Stimulated activated CD8-positive, alpha-beta memory T cell treated with anti-CD3 and anti-CD28 coated beads, Interleukin-7, amount 100 ng/mL, for 24 hours (primary cell): ENCODE results near the gene TRAPPC12.

ENCODE experiments used
- DNase-seq: peaks from one replicate; pipeline ENCODE4 v3.0.0-alpha.2; 2020; ENCODE audit warnings: low read depth

Gene TRAPPC12

GRCh38 chr2:3468296-3468988, 88.9 kb downstream of the TRAPPC12 start:
- DNase-seq, result no peak

DNA sequence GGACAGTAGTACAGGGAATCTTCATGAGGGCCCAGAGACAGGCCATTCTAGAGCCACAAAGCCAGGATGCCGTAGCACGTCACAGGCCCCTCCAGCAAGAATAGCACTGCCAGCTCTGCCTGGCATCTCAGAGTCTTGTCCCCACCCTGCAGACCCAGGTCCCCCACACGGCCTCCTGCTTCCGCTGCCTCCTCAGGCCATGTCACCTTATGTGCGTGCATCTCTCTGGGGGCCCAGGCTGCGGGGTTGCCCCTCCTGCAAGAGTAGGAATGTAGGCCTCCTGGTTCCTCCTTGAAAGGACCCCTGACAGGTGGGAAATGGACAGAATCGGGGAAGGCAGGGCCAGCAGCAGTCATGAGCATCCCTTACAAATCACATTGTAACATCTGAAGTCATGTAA, 90.0 kb downstream of the TRAPPC12 start:
- DNase-seq, result no peak

GRCh38 chr2:3470166-3470651, 90.7 kb downstream of the TRAPPC12 start:
- DNase-seq, result no peak

GRCh38 chr2:3470856-3471737, 91.6 kb downstream of the TRAPPC12 start:
- DNase-seq, result no peak

- no peak for DNase-seq
Measured at GRCh38 chr2:3472296-3472695, 92.8 kb downstream of the TRAPPC12 start.

GRCh38 chr2:3472966-3473365, 93.5 kb downstream of the TRAPPC12 start:
- no peak for DNase-seq

GRCh38 chr2:3475771-3476170, 96.3 kb downstream of the TRAPPC12 start:
- no peak for DNase-seq

DNA sequence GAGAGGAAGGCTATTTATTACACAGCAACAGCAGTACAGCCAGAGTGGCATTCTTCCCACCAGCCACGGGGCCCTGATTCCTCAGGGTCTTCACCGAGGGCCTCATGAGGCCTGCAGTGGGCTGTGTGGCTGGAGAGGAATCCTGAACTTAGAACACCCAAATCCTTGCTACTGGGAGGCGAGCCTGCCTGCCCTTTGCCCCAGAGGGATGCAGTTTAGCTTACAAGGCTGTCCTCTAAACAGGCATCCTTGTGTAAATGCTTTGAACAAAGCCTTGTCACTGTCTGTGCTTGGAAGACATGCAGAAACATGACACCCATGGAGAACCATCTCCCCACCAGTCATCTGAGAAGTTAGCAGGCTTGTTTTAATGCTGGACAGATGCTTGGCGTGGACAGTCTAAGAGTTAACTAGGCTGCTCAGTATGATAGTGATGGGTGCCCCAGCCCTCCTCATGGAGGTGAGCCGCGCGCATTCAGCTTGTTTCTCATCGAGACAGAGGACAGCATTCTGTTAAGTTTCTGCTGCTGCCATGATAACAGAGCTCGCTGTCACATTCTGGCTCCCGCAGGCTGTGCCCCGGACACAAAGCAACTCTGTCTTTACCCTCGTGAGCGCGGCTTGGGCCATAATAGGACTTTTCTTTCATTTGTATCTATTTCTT, 97.0 kb downstream of the TRAPPC12 start:
- no peak for DNase-seq

DNA sequence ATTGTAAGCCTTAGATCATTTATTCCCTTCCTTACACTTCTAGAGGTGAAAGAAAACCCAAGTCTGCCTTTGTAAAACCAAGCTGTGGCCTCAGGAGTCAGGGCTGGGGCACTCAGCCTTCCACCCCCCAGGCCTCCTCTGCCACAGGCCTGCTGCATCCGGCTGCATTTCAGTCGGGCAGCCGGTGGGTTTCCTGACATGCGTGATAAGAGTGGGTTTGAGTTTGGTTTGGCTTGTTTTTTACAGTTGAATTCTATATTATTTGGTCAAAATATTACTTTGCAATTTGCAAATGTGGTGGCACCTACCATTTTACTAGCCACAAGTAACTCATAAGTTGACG, 97.5 kb downstream of the TRAPPC12 start:
- no peak for DNase-seq

DNA sequence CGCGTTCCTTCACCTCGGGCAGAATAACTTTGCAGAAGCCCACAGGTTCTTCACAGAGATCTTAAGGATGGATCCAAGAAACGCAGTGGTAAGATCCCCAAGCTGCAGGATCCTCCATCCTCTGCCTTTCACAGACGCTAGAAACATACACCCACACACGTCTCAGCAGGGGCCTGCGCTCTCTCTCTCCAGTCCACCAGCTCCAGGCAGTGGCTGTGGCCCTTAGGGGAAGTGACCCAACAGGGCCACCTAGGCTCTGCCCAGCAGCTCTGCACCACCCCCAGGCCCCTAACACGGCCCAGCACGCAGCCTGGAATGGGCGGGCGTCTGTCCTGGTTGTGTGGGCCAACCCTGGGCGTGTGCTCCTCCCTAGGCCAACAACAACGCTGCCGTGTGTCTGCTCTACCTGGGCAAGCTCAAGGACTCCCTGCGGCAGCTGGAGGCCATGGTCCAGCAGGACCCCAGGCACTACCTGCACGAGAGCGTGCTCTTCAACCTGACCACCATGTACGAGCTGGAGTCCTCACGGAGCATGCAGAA, 99.4 kb downstream of the TRAPPC12 start:
- DNase-seq, result no peak

DNA sequence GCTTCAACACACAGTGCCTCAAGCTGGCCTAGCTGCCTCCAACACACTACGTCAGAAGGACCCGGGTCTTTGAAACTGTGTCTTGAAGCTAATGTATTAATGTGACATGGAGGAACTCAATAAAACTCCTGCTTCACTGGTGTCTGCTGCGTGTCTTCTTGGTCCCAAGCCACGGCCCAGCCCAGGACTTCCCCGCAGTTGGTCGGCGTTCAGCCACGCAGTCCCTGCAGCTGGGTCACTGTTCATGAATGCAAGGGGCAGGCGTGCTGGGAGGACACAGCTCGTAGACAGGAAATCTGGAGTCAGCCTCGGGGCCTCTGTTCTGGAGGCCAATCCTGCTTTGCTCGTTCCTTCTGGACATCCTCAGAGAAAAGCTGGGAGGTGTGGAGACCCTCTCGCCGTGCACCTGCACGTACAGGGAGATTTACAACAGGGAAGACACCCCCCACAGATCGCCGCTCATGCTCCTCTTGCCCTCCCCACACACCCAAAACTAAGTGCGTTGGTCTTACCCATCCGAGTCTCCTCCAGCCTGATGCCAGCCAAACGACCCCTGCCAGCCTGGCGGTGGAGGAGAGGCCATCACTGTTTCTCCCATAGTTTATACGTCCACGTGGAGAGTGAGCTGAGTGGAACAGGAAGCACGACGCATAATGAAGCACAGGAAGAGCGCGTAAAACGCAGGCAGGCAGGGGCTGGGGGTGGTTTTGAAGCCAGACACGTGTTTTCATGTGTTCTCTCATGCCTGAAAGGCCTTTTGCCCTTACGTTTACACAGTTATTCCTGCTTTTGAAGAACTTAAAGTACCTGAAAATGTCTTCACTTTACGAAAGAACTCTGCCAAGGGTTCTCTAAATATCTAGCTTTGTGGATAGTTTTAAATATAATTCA, 100.2 kb downstream of the TRAPPC12 start:
- DNase-seq, result no peak

DNA sequence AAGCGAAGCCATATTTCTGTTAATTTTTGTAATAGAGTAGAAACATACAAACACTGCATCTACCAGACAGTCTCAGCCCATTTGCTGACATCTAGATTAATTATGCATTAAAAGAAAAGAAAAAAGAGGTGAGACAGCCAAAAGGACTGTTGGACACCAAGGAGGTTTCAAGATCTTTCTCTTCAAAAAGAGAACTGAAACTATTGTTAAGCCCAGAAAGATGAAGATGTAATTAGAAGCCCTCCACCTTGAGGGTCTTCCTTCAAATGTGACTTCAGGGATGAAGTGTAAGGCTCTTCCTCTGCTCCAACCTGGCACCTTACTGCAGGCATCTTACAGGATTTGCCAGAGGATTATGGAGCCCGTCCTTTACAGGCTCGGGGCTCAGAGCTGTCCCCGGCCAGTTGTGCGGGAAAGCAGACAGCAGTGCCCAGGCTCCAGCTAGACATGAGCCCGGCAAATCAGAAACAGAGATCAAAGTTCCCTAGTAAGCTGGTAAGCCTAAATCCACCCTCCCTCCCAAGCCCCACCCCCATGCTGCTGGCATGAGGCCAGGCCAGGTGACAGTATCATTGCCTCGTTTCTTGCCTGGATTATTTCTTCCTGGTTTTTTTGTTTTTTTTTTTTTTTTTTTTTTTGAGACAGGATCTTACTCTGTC, 101.0 kb downstream of the TRAPPC12 start:
- DNase-seq, result no peak

GRCh38 chr2:3481011-3481400, 101.5 kb downstream of the TRAPPC12 start:
- no peak for DNase-seq

DNA sequence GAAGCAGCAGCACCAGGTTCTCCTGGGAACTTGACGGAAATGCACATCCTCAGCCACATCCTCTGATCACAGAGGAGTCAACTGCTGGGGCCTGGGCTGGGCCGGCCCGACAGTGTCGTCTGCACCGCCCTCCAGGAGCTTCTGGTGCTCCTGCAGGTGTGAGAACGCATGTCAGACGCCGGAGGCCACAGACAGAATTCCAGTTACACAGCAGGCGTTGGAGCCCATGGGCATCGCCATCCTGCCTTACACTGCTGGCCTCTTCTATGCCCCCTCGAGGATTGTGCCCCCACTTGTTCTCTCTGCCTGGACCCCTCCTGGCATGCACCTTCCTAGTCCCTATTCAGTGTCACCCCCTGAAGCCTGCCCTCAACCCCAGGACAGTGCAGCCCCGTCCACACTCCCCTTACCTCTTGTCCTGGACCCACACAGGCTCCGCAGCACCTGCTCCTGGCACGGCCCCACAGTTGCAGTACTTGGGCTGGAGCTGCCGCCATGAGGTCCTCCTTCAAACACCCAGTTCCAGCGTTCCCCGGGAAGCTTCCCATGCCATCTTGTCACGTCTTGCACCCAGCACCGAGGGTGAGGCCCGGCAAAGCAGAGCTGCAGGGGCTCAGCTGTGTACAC, 102.4 kb downstream of the TRAPPC12 start:
- DNase-seq, result no peak

DNA sequence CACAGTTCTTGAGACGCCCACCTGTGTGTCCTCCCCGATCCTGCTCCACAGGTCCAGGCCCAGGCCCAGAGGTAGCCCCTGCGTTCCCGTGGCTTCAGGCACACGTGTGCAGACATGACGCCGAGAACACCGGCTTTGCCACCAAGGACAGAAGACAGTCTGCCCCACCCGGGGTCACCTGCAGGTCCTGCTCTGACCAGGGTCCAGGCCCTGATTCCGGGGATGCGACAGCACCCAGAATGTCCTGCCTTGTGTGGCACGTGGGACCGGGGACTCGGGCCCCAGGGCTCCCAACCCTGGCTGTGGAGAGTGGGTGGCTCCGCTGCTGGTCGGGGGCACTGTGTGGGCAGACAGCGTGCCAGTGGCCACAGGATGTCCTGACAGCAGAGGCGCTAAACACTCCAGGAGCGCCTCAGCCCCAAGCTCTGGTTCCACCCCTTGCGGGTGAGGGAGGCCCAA, 102.9 kb downstream of the TRAPPC12 start:
- no peak for DNase-seq

- DNase-seq, result no peak
Measured at GRCh38 chr2:3483227-3483985, 103.9 kb downstream of the TRAPPC12 start.

GRCh38 chr2:3483986-3484960, 104.8 kb downstream of the TRAPPC12 start:
- no peak for DNase-seq

DNA sequence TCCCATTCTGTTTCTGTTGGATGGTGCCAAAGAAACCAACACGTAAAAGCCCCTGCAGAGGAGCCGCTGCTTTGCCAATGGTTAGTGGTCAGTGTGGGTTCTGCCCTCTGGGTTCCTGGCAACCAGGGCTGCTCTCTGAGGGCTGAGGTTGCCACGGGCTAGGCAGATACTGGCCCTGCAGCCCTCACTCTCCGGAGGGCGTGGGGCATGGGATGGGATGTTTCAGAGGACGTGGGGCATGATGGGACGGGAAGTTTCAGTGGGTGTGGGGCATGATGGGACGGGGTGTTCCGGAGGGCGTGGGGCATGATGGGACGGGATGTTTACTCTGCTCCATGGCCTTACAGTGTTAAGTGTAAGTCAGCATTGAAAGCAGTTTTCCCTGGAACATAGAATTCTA, 105.7 kb downstream of the TRAPPC12 start:
- no peak for DNase-seq
